ENCODE data around the gene CLCNKA.
A peak's percentile ranks its signal among the peaks of the same experiment; 100 is the strongest.

Gene CLCNKA

GRCh38 chr1:16082283-16083038 is 60.6 kb downstream of the CLCNKA start:
- peak in 1 of 2 experiments; percentile 30 for DNase-seq

GRCh38 chr1:16083486-16083885 is 61.6 kb downstream of the CLCNKA start:
- no peak for DNase-seq

Data from SW 1271 (cell line).